Heart right ventricle (tissue), 16 donors: ENCODE data around the gene ABHD15. TPM values are rescaled to one million over a fixed set of nuclear protein-coding genes. Genes with fewer than 3 reads are reported as not detected.

Experiments
- ATAC-seq, 8 donors: fragments of 200-7000 bp; cut with Tn5 transposase; one replicate each; pipeline ENCODE4 v1.9.1; 2020; ENCODE audit warnings: mild to moderate bottlenecking in 8 of 8, moderate library complexity in 8 of 8, moderate number of reproducible peaks in 1 of 8
- DNase-seq, 2 donors: peaks; one replicate each; pipeline ENCODE4 v3.0.0-alpha.2; 2020
- H3K27ac ChIP-seq, 10 donors: fragments of 200-600 bp; sonication (generic) in 2 of 10; one replicate each; pipeline versions ENCODE4 v1.5.0 to v1.8.0; 2020 to 2022; ENCODE audit warnings: mild to moderate bottlenecking in 3 of 10
- H3K27me3 ChIP-seq, 7 donors: fragments of 200-600 bp; one replicate each; pipeline ENCODE4 v1.8.0; 2021 to 2022; ENCODE audit warnings: mild to moderate bottlenecking in 2 of 7
- H3K36me3 ChIP-seq, 9 donors: fragments of 200-600 bp; sonication (generic) in 1 of 9; one replicate each; pipeline versions ENCODE4 v1.5.0 to v1.8.0; 2020 to 2022; ENCODE audit warnings: mild to moderate bottlenecking in 2 of 9
- H3K4me1 ChIP-seq, 9 donors: fragments of 200-600 bp; sonication (generic) in 1 of 9; one replicate each; pipeline versions ENCODE4 v1.5.0 to v1.8.0; 2020 to 2022; ENCODE audit warnings: mild to moderate bottlenecking in 4 of 9
- H3K4me3 ChIP-seq, 10 donors: fragments of 200-600 bp; sonication (generic) in 2 of 10; one replicate each; pipeline versions ENCODE4 v1.5.0 to v1.8.0; 2020 to 2022; ENCODE audit warnings: mild to moderate bottlenecking in 7 of 10, moderate library complexity in 2 of 10
- H3K9me3 ChIP-seq, 11 donors: fragments of 200-600 bp in 10 of 11; sonication (generic) in 2 of 11; one replicate each; pipeline versions ENCODE4 v1.5.0 to v1.8.0; 2013 to 2022; ENCODE audit warnings: mild to moderate bottlenecking in 2 of 11, control low read depth in 1 of 11, moderate library complexity in 1 of 11
- WGBS, 2 donors: extraction: QIAGEN DNeasy Blood & Tissue Kit; methylation state at CpG; one replicate each; pipeline ENCODE4 v1.1.7; 2013; ENCODE audit warnings: inconsistent platforms in 1 of 2; 5-methylcytosine and 5-hydroxymethylcytosine counted together
- intact Hi-C, 10 donors: fragments of 100-400 bp; cut with DNase I; formaldehyde crosslinking; loops; one replicate each; pipeline versions ENCODE4 v1.11.1 to v1.14.2; 2022
- polyA plus RNA-seq, 2 donors: library from polyadenylated mRNA; stranded (reverse); fragments of 200-250 nt; gene quantifications; one replicate each; pipeline ENCODE4 v1.2.3, GENCODE V29; 2013
- total RNA-seq, 10 donors: library from RNA; stranded (reverse); fragmentation: NEBNext Ultra II Directional in 3 of 10; extraction: Animal tissue kit (Norgen Biotek cat#: 25700) in 3 of 10; gene quantifications; one replicate each; pipeline versions ENCODE4 v1.2.1 to v1.2.4, GENCODE V29; 2021 to 2023
- TF ChIP-seq, protein P1 (sequence below), 9 donors: fragments of 200-600 bp; sonication (generic) in 2 of 9; IDR thresholded peaks; one replicate each; pipeline versions ENCODE4 v1.5.0 to v1.8.0; 2021 to 2022; ENCODE audit warnings: antibody characterized with exemption in 9 of 9, mild to moderate bottlenecking in 5 of 9, moderate library complexity in 1 of 9
- donor health status: Arrhythmogenic right ventricular cardiomyopathy.
- donor health status: ischemic (EF 13 %, LVEDD 7.1; RV severe dilation, severe dysfunction).
- donor health status: healthy with polysubstance abuse.
- donor health status: DM: no; HTN: yes; CAD: no.
- donor health status: DM: no; HTN: no; CAD: no.
- donor health status: ischemic (EF 25% LVEDD 6.9; RV normal size, moderate dysfunction).
- donor health status: ischemic (EF 25% LVEDD 5.7; RV mildly dilated, moderate dysfunction).
- donor health status: healthy.
- donor health status: DM: yes; HTN: yes; CAD: no.
- donor health status: Ischemic cardiomyopathy.
- donor health status: ischemic (EF 35%, LVEDD 5.7; RV mildly dilated, moderate dysfunction).
- donor health status: nonischemic (EF 11% LVEDD 7.7; RV severe dilation, severe dysfunction).
- donor health status: DM: yes; HTN: yes; CAD: no.
- donor health status: PGD.
- donor health status: ischemic (EF 29% LVEDD 5.4; RV normal size, mild dysfunction).
- donor health status: nonischemic (EF 23%, LVEDD 6.1; RV moderate dilation, normal function).

Gene ABHD15
- total and polyA plus RNA-seq, 12 donors = 3.5 to 9.0 (median 5.6) TPM

DNA sequence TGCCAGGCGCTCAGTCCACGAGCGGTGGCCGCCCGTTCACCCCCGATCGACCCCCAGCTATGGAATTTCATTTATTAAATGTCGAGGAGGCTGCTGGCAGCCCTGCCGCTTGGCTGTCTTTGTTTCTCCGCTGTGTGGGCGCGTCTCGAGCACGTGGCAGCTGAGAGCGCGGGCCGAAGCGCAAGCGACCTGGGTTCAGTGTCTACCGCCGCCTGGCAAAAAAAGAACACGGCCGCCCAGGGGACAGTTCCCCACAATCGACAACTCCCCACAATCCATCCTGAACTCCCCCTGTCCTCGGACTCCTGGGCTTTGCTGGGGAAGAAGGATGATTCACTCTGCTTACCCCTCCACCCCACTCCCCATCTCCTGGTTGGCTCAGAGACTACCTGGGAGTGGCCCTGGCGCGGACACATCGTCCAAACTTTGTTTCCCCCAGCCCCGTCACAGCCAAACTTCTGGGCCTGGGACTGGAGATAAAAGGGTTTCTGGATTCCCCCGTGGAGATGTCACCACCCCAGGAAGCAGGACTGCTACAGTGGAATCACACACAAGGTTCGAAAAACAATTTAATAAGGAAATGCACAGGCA lies 24.4 kb upstream of the ABHD15 start:
- Histone ChIP-seq H3K27me3 (peaks cover 0 to 15% (median 0%) of the 10 kb centered on the region in 7 donors), H3K27ac (peak overlapping the region; percentile 16 to 95 (median 88)), H3K4me3 (peak overlapping the region in 9 of 10 donors; percentile 12 to 78 (median 63)), H3K9me3 (no peaks in the 10 kb centered on the region), H3K36me3 (no peaks in the 10 kb centered on the region), H3K4me1 (peaks cover 25 to 85% (median 67%) of the 10 kb centered on the region in 9 donors)
- peak; percentile 42 to 54 for DNase-seq
- 2 to 5% methylated on average over 27 to 31 of the region's 31 CpGs for WGBS, 2 donors
- ATAC-seq = peak in 6 of 8 donors; percentile 4 to 26 (median 12)
- intact Hi-C loops = loop anchor here in 2 of 10 donors (1.0 kb wide), 1 partner anchor 11 kb away; no protein-coding TSS in a partner anchor
- TF ChIP-seq, protein P1, sequence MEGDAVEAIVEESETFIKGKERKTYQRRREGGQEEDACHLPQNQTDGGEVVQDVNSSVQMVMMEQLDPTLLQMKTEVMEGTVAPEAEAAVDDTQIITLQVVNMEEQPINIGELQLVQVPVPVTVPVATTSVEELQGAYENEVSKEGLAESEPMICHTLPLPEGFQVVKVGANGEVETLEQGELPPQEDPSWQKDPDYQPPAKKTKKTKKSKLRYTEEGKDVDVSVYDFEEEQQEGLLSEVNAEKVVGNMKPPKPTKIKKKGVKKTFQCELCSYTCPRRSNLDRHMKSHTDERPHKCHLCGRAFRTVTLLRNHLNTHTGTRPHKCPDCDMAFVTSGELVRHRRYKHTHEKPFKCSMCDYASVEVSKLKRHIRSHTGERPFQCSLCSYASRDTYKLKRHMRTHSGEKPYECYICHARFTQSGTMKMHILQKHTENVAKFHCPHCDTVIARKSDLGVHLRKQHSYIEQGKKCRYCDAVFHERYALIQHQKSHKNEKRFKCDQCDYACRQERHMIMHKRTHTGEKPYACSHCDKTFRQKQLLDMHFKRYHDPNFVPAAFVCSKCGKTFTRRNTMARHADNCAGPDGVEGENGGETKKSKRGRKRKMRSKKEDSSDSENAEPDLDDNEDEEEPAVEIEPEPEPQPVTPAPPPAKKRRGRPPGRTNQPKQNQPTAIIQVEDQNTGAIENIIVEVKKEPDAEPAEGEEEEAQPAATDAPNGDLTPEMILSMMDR (IDR thresholded peaks at IDR 0.05) = no peak

DNA sequence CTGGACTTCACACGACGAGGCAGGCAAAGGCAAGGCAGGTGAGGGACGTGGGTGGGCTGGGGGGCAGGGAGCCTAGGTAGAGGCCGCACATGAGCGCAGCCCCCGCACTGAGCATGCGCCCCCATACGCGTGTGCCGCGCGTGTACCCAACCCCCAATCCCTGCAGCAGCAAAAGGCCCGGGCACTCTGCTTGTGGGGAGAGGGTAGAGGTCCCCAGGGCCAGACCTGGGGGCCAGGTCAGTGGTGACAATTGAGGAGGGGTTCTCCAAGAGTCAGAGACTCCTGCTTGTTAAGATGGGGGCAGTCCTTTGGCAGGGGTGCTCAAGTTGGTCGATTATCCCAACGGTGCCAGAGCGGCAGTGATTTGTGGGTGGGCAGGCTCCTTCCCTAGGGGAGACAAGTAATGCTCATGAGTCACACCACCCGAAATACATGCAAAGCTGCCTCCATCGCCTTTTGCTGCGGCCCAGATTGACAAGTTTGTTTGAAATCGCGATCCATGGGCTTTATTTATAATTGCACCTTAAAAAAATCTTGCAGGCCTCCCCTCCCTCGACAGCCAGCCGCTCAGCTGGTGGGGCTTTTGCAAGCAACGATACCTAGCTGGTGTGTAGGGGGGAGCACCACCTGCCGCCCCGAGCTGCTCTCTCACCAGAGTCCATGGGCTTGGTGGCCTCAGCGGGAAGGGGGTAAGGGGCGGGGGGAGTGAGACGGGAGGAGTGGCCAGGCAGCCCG lies 23.7 kb upstream of the ABHD15 start:
- peaks cover 0 to 15% (median 0%) of the 10 kb centered on the region in 7 donors for H3K27me3 ChIP-seq
- intact Hi-C loops = loop anchor here in 2 of 10 donors (1.0 kb wide), 1 partner anchor 10 kb away; no protein-coding TSS in a partner anchor
- TF ChIP-seq, protein P1 (IDR thresholded peaks at IDR 0.05) = no peak
- H3K36me3 ChIP-seq = no peaks in the 10 kb centered on the region
- WGBS, 2 donors = 33 to 36% methylated on average over 30 of the region's 30 CpGs
- no peaks in the 10 kb centered on the region for H3K9me3 ChIP-seq
- peak overlapping the region in 9 of 10 donors; percentile 12 to 82 (median 65) for H3K4me3 ChIP-seq
- ATAC-seq (peak in 5 of 8 donors; percentile 1 to 4 (median 2)), DNase-seq (peak; percentile 15 to 24)
- H3K4me1 ChIP-seq = peaks cover 22 to 85% (median 72%) of the 10 kb centered on the region in 9 donors
- H3K27ac ChIP-seq = peak overlapping the region; percentile 78 to 95 (median 88)

DNA sequence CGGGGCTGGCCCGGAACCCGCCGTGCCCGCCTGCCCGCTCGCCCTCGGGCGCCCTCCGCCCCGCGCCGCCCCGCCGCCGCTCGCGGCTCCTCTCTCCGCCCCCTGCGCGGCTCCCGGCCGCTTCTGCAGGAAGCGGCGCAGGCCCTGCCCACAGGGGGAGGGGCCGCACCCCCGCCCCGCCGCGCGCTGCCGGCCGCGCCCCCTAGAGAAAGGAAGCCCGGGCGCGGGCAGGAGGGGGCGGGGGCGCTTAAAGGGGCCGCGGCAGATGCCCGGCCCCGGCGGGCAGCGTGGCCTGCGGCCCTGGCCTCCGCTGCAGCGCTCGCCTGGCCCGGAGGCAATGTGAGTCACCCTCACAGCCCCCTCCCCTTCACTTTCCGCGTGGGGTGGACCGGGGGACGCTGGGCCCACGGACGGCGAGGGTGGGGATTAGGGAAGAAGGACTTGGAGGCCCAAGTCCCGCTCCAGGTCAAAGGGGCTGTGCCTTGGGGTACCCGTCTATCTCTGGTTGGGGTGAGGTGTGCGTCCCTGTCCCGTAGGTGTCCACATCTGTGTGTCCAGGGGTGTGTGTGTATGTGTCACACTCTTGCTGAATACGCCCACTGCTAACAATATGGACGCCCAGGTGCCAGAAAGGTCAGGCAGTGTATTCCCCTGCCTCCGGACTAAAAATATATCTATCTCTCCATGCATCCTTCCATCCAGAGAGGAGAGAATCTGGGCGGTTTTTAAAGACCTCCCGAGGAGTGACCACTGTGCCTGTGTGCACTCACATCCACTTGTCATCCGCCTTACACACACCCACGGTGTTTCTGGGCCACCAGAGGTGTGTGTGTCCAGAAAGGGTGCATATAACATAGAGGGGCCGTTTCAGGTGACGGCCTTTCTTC lies 22.9 kb upstream of the ABHD15 start, which contains the start of gene GIT1:
GIT1 (minus strand) TSS at position 125 of the 887 bp plus-strand sequence. CDS start 270 bp downstream, outside the sequence.
- Histone ChIP-seq H3K4me1 (peaks cover 22 to 86% (median 77%) of the 10 kb centered on the region in 9 donors), H3K36me3 (no peaks in the 10 kb centered on the region), H3K27me3 (peaks cover 0 to 13% (median 0%) of the 10 kb centered on the region in 7 donors), H3K9me3 (no peaks in the 10 kb centered on the region), H3K4me3 (peak within 1 kb of the TSS; percentile 72 to 95 (median 88)), H3K27ac (peak within 1 kb of the TSS; percentile 78 to 96 (median 91))
- DNase-seq (peak; percentile 84 to 89), ATAC-seq (peak; percentile 53 to 86 (median 74))
- intact Hi-C loops = no loop called here
- TF ChIP-seq, protein P1 (IDR thresholded peaks at IDR 0.05) = peak in 3 of 9 donors; percentile 7 to 35 (median 33)
- WGBS, 2 donors = 4 to 8% methylated on average over 46 to 69 of the region's 70 CpGs
